ACC112 (cell line): ENCODE results near the gene KTN1.

ENCODE experiments used
- H2AFZ ChIP-seq: fragments of 200-600 bp; sonication (generic); one replicate; pipeline ENCODE4 v1.6.0; 2017; ENCODE audit warnings: antibody characterized with exemption, low read length; ENCODE audit not compliant: unreplicated experiment
- H3K27ac ChIP-seq: fragments of 200-600 bp; sonication (generic); 2 replicates; pipeline ENCODE4 v1.5.1; 2014; ENCODE audit warnings: low read depth, mild to moderate bottlenecking, antibody characterized with exemption, low read length, moderate library complexity
- H3K27me3 ChIP-seq: fragments of 200-600 bp; sonication (generic); 2 replicates; pipeline ENCODE4 v1.6.1; 2014; ENCODE audit warnings: mild to moderate bottlenecking, antibody characterized with exemption, low read length, moderate library complexity, mixed read lengths; ENCODE audit not compliant: insufficient read depth
- H3K36me3 ChIP-seq: fragments of 200-600 bp; sonication (generic); 2 replicates; pipeline ENCODE4 v1.6.1; 2016; ENCODE audit warnings: mild to moderate bottlenecking, antibody characterized with exemption, low read length, moderate library complexity, mixed read lengths; ENCODE audit not compliant: insufficient read depth
- H3K4me1 ChIP-seq: fragments of 200-600 bp; sonication (generic); one replicate; pipeline ENCODE4 v1.6.1; 2016; ENCODE audit warnings: low read length, mixed read lengths; ENCODE audit not compliant: insufficient read depth, unreplicated experiment, control insufficient read depth
- H3K4me3 ChIP-seq: fragments of 200-600 bp; sonication (generic); 2 replicates; pipeline ENCODE4 v1.5.1; 2014; ENCODE audit warnings: mild to moderate bottlenecking, low read depth, low read length
- H3K79me2 ChIP-seq: fragments of 200-600 bp; sonication (generic); one replicate; pipeline ENCODE4 v1.6.0; 2016; ENCODE audit warnings: low read length; ENCODE audit not compliant: control insufficient read depth, unreplicated experiment, insufficient read depth

Gene KTN1

DNA sequence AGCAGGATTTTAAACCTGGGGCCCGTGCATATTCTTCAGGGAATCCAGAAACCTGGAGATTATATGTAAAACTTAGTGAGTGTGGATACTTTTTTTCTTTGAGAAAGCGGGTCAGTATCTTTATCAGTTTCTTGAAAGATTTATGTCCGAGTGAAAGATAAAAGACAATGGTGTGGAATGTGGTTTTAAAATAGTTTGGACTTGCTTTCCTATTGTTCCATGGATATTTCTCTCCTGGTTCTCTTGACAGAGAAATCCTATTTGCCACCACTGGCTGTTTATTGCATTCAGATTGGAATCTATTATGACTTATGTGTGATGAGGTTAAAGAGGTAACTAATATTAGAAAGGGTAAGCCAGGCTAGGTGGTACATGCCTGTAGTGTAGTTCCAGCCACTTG, 27.4 kb downstream of the KTN1 start:
- no peak overlapping the region for H2AFZ ChIP-seq
- H3K27me3 ChIP-seq = no peaks in the 10 kb centered on the region
- peaks cover 8% of the 10 kb centered on the region; the same call in 1 of the 2 replicates for H3K36me3 ChIP-seq
- H3K79me2 ChIP-seq = peaks cover 97% of the 10 kb centered on the region
- no peak overlapping the region for H3K4me3 ChIP-seq
- peaks cover 60% of the 10 kb centered on the region for H3K4me1 ChIP-seq
- H3K27ac ChIP-seq = no peak overlapping the region

DNA sequence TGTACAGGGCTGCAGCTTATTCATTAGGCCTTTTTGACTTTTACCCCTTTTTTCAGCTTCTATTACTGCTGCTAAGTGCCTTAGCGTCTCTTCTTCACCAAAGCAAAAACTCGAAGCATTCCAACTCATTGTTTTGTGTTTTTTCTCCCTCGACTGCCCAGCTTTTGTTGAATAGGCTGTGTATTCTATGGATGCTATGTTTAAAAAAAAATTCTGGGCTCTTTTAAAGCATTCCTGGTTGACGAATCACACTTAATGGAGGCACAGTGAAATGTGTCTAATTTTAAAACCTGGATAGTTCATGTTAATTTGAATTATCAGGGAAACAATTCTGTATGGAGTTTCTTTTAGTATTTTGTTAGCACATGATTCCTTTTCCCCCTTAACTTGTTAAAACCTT, 29.7 kb downstream of the KTN1 start:
- H3K36me3 ChIP-seq = peaks cover 8% of the 10 kb centered on the region
- H3K27ac ChIP-seq = peak overlapping the region; percentile 21
- peaks cover 48% of the 10 kb centered on the region for H3K4me1 ChIP-seq
- H3K79me2 ChIP-seq = peaks cover 93% of the 10 kb centered on the region
- no peak overlapping the region for H2AFZ ChIP-seq
- no peaks in the 10 kb centered on the region for H3K27me3 ChIP-seq
- H3K4me3 ChIP-seq = peak overlapping the region; percentile 60; the same call in 1 of the 2 replicates

GRCh38 chr14:55610713-55611370, 30.8 kb downstream of the KTN1 start:
- no peak overlapping the region for H2AFZ ChIP-seq
- H3K4me3 ChIP-seq = no peak overlapping the region
- no peak overlapping the region for H3K27ac ChIP-seq
- H3K79me2 ChIP-seq = peaks cover 89% of the 10 kb centered on the region
- peaks cover 14% of the 10 kb centered on the region for H3K36me3 ChIP-seq
- H3K27me3 ChIP-seq = no peaks in the 10 kb centered on the region
- H3K4me1 ChIP-seq = peaks cover 36% of the 10 kb centered on the region

- Histone ChIP-seq H3K4me1 (peaks cover 26% of the 10 kb centered on the region), H3K79me2 (peaks cover 80% of the 10 kb centered on the region), H2AFZ (no peak overlapping the region)
These were observed 31.9 kb downstream of the KTN1 start for GRCh38 chr14:55611859-55612258.

GRCh38 chr14:55614304-55614703, 34.3 kb downstream of the KTN1 start:
- no peak overlapping the region for H3K27ac ChIP-seq
- H3K27me3 ChIP-seq = no peaks in the 10 kb centered on the region
- H3K36me3 ChIP-seq = peaks cover 45% of the 10 kb centered on the region
- H3K4me1 ChIP-seq = peaks cover 9% of the 10 kb centered on the region
- no peak overlapping the region for H2AFZ ChIP-seq
- H3K4me3 ChIP-seq = no peak overlapping the region
- H3K79me2 ChIP-seq = peaks cover 56% of the 10 kb centered on the region

More at GRCh38 chr14:55611859-55612258, 31.9 kb downstream of the KTN1 start:
- Histone ChIP-seq H3K27me3 (no peaks in the 10 kb centered on the region), H3K4me3 (no peak overlapping the region), H3K36me3 (peaks cover 24% of the 10 kb centered on the region), H3K27ac (no peak overlapping the region)

DNA sequence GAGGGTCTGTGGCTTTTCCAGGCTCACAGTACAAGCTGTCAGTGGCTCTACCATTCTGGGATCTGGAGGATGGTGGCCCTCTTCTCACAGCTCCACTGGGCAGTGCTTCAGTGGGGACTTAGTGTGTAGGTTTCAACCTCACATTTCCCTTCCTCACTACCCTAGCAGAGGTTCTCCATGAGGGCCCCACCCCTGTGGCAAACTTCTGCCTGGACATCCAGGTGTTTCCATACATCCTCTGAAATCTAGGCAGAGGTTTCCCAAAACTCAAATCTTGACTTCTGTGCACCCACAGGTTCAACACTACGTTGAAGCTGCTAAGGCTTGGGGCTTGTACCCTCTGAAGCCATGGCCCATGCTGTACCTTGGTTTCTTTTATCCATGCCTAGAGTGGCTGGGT, 40.3 kb downstream of the KTN1 start:
- Histone ChIP-seq H2AFZ (no peak overlapping the region), H3K79me2 (peaks cover 12% of the 10 kb centered on the region), H3K4me3 (no peak overlapping the region), H3K36me3 (peaks cover 68% of the 10 kb centered on the region), H3K27me3 (no peaks in the 10 kb centered on the region), H3K27ac (no peak overlapping the region), H3K4me1 (no peaks in the 10 kb centered on the region)

- Histone ChIP-seq H3K4me1 (peaks cover 6% of the 10 kb centered on the region), H3K4me3 (no peak overlapping the region), H3K36me3 (peaks cover 61% of the 10 kb centered on the region), H3K27me3 (no peaks in the 10 kb centered on the region), H2AFZ (no peak overlapping the region), H3K27ac (no peak overlapping the region), H3K79me2 (peaks cover 8% of the 10 kb centered on the region)
These were observed 41.0 kb downstream of the KTN1 start for GRCh38 chr14:55620981-55621380.

- Histone ChIP-seq H3K4me3 (no peak overlapping the region), H3K27ac (no peak overlapping the region), H3K36me3 (peaks cover 57% of the 10 kb centered on the region), H3K79me2 (peaks cover 9% of the 10 kb centered on the region), H2AFZ (no peak overlapping the region), H3K27me3 (no peaks in the 10 kb centered on the region), H3K4me1 (peaks cover 10% of the 10 kb centered on the region)
These were observed 41.4 kb downstream of the KTN1 start for GRCh38 chr14:55621391-55621790.

DNA sequence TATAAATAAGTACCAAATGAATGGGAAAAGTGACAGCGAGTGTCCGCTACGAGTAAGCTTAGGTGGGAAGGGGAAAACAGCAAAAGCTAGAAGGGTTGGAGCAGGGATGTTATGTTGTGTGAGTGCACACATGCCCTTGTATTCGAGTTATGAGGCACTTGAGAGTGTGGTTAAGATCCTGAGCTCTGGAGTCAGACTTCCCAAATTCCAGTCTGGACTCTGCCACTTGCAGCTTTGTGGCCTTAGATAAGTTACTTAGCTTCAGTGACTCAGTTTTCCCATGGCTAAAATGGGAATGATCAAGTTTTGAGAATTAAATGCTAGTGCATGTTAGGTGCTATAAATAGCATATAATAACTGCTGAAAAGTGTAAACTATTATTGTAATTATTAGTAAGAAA, 44.9 kb downstream of the KTN1 start:
- peaks cover 16% of the 10 kb centered on the region for H3K4me1 ChIP-seq
- H2AFZ ChIP-seq = no peak overlapping the region
- peaks cover 46% of the 10 kb centered on the region for H3K36me3 ChIP-seq
- no peak overlapping the region for H3K27ac ChIP-seq
- peaks cover 16% of the 10 kb centered on the region for H3K79me2 ChIP-seq
- no peak overlapping the region for H3K4me3 ChIP-seq
- no peaks in the 10 kb centered on the region for H3K27me3 ChIP-seq

- Histone ChIP-seq H3K36me3 (peaks cover 45% of the 10 kb centered on the region), H3K79me2 (peaks cover 16% of the 10 kb centered on the region), H3K4me3 (no peak overlapping the region), H2AFZ (no peak overlapping the region), H3K4me1 (peaks cover 16% of the 10 kb centered on the region), H3K27ac (no peak overlapping the region), H3K27me3 (no peaks in the 10 kb centered on the region)
These were observed 45.5 kb downstream of the KTN1 start for GRCh38 chr14:55625481-55625880.

DNA sequence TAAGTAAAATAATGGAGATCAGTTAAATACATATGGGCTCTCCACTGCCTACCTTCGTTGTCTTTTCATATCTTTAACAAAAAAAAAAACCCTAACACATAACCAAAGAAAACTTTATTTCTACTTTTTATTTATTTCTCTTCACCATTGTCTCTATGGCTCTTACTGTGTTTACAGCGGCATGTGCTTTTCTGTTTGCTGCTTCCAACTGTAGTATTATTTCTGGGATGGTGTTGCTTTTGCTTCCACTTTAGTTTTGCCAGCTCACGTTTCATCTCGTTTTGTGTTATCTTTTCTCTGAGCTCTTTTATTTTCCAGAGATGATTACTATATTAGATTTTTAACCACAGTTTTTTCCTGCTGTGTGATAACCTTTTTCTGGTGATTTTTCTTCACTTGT, 46.1 kb downstream of the KTN1 start:
- H3K4me3 ChIP-seq = peak overlapping the region; percentile 59
- H3K4me1 ChIP-seq = peaks cover 16% of the 10 kb centered on the region
- 0 out of 2 replicates have a peak overlapping the region, but pooled peaks have one; percentile 1 for H3K27ac ChIP-seq
- H3K36me3 ChIP-seq = peaks cover 40% of the 10 kb centered on the region
- H3K79me2 ChIP-seq = peaks cover 16% of the 10 kb centered on the region
- no peaks in the 10 kb centered on the region for H3K27me3 ChIP-seq
- H2AFZ ChIP-seq = no peak overlapping the region
